Liver (tissue), 3 donors: ENCODE results near the gene GRIK1.

ENCODE experiments used
- EGR1 ChIP-seq, 2 donors: IDR thresholded peaks; 2 replicates each; pipeline ENCODE4 v1.6.1; 2016 to 2018; ENCODE audit warnings: antibody characterized with exemption in 2 of 2, low read depth in 2 of 2
- TF ChIP-seq, protein P1 (sequence below): fragments of 150-350 bp; IDR thresholded peaks from 2 replicates; pipeline ENCODE4 v1.5.1; 2017; ENCODE audit warnings: improper control_type of control experiment, low read depth, low read length; ENCODE audit not compliant: missing input control
- TF ChIP-seq, protein P2 (sequence below): IDR thresholded peaks from 2 replicates; pipeline ENCODE4 v1.6.1; 2016; ENCODE audit warnings: antibody characterized with exemption
- donor health status: healthy.
- donor health status: healthy.

DNA sequence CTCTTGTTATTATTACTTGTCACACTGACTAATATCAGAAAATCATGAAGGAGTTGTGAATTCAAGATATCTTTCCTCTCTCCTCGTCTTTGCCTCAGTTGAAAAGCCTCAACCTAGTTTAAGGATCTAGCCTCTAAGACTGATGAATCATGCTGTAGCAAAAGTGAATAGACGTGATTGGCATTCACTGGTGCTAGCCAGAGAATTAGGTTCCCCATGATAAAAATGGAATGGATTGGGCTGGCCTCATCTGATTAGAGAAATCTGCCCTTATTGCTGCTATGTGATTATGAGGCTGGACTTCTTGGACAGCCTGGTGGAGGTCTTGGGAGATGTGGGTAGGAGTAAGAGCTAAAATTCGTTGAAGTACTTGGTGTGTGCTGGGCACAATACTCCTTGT, 432.8 kb downstream of the GRIK1 start:
- TF ChIP-seq, protein P1, sequence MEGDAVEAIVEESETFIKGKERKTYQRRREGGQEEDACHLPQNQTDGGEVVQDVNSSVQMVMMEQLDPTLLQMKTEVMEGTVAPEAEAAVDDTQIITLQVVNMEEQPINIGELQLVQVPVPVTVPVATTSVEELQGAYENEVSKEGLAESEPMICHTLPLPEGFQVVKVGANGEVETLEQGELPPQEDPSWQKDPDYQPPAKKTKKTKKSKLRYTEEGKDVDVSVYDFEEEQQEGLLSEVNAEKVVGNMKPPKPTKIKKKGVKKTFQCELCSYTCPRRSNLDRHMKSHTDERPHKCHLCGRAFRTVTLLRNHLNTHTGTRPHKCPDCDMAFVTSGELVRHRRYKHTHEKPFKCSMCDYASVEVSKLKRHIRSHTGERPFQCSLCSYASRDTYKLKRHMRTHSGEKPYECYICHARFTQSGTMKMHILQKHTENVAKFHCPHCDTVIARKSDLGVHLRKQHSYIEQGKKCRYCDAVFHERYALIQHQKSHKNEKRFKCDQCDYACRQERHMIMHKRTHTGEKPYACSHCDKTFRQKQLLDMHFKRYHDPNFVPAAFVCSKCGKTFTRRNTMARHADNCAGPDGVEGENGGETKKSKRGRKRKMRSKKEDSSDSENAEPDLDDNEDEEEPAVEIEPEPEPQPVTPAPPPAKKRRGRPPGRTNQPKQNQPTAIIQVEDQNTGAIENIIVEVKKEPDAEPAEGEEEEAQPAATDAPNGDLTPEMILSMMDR, result no peak
- TF ChIP-seq, protein P2, sequence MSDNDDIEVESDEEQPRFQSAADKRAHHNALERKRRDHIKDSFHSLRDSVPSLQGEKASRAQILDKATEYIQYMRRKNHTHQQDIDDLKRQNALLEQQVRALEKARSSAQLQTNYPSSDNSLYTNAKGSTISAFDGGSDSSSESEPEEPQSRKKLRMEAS, result no peak
- no peak for TF ChIP-seq EGR1 (IDR thresholded peaks at IDR 0.05; ENCODE audit: low read depth in 2 of 2)
